ENCODE measurements around the gene HES5.

GRCh38 chr1:2528966-2529783, 888 bp downstream of the HES5 start:
- TF ChIP-seq CREB1 (CRISPR knock-in tag; IDR thresholded peaks at IDR 0.05; ENCODE audit: low read depth) (no peak), CTCF (conservative IDR thresholded peaks at IDR 0.05; ENCODE audit: low read depth in 2 of 2) (no peak; a peak in 1 of 4 replicates), POLR2AphosphoS5 (IDR thresholded peaks at IDR 0.05; ENCODE audit: low read depth) (no peak), EZH2 (IDR thresholded peaks at IDR 0.05; ENCODE audit: low read depth, unreplicated experiment) (no peak), STAT1 (IDR thresholded peaks at IDR 0.05; ENCODE audit: unreplicated experiment) (no peak), EZH2phosphoT487 (IDR thresholded peaks at IDR 0.05; ENCODE audit: unreplicated experiment) (no peak), ZNF114 (CRISPR knock-in tag; IDR thresholded peaks at IDR 0.05) (no peak), NANOG (IDR thresholded peaks at IDR 0.05; ENCODE audit: borderline replicate concordance) (no peak)
